Stimulated activated CD4-positive, alpha-beta T cell treated with anti-CD3 and anti-CD28 coated beads, Interleukin-12 subunit alpha, Interleukin-12 subunit beta, amount 100 ng/mL, for 24 hours (primary cell): ENCODE measurements around the gene ZBTB17.

Experiments used
- DNase-seq, 2 experiments: peaks; one replicate each; pipeline ENCODE4 v3.0.0-alpha.2; 2020; ENCODE audit warnings: low read depth in 2 of 2

ZBTB17 gene

GRCh38 chr1:15947382-15948090 is 28.4 kb downstream of the ZBTB17 start:
- no peak for DNase-seq

- no peak for DNase-seq
Measured at GRCh38 chr1:15946571-15947381, 29.1 kb downstream of the ZBTB17 start.

GRCh38 chr1:15945832-15946448 is 30.0 kb downstream of the ZBTB17 start:
- no peak for DNase-seq

- no peak for DNase-seq
Measured at GRCh38 chr1:15945011-15945831, 30.7 kb downstream of the ZBTB17 start.

GRCh38 chr1:15944308-15945010 is 31.4 kb downstream of the ZBTB17 start:
- no peak for DNase-seq

- DNase-seq, result no peak
Measured at GRCh38 chr1:15943992-15944307, 32.0 kb downstream of the ZBTB17 start.

GRCh38 chr1:15943328-15943991 is 32.4 kb downstream of the ZBTB17 start:
- no peak for DNase-seq

GRCh38 chr1:15942661-15943327 is 33.1 kb downstream of the ZBTB17 start:
- no peak for DNase-seq

- no peak for DNase-seq
Measured at GRCh38 chr1:15941899-15942660, 33.8 kb downstream of the ZBTB17 start.

- DNase-seq, result no peak
Measured at GRCh38 chr1:15941044-15941840, 34.7 kb downstream of the ZBTB17 start.

- DNase-seq, result no peak
Measured at GRCh38 chr1:15940110-15941043, 35.5 kb downstream of the ZBTB17 start.

GRCh38 chr1:15939181-15940109 is 36.5 kb downstream of the ZBTB17 start:
- DNase-seq, result no peak

GRCh38 chr1:15938628-15939161 is 37.2 kb downstream of the ZBTB17 start:
- DNase-seq, result no peak

GRCh38 chr1:15937706-15938168 is 38.2 kb downstream of the ZBTB17 start:
- DNase-seq, result no peak

- no peak for DNase-seq
Measured at GRCh38 chr1:15937146-15937545, 38.8 kb downstream of the ZBTB17 start.

- no peak for DNase-seq
Measured at GRCh38 chr1:15936025-15936424, 39.9 kb downstream of the ZBTB17 start.
